Tibial artery (tissue), 4 donors: ENCODE data around the gene NANP.

Experiments used
- DNase-seq, 2 donors: peaks; one replicate each; pipeline ENCODE4 v3.0.0-alpha.2; 2019
- H3K27ac ChIP-seq, 2 donors: fragments of 200-600 bp; sonication (generic) in 1 of 2; 1 replicate in 1 of 2; 2 replicates in 1 of 2; pipeline ENCODE4 v1.5.1; 2018 to 2019; ENCODE audit warnings: mild to moderate bottlenecking in 1 of 2
- H3K27me3 ChIP-seq, 2 donors: fragments of 200-600 bp; sonication (generic) in 1 of 2; one replicate each; pipeline versions ENCODE4 v1.5.1 to v1.6.0; 2016 to 2019
- H3K36me3 ChIP-seq, 3 donors: fragments of 200-600 bp; sonication (generic) in 2 of 3; one replicate each; pipeline ENCODE4 v1.5.1; 2016 to 2019; ENCODE audit warnings: mild to moderate bottlenecking in 2 of 3
- H3K4me1 ChIP-seq, 4 donors: fragments of 200-600 bp; sonication (generic) in 2 of 4; 1 replicate in 3 of 4; 2 replicates in 1 of 4; pipeline ENCODE4 v1.5.1; 2016 to 2019
- H3K4me3 ChIP-seq, 2 donors: fragments of 200-600 bp; sonication (generic) in 1 of 2; 1 replicate in 1 of 2; 2 replicates in 1 of 2; pipeline ENCODE4 v1.5.1; 2018 to 2019; ENCODE audit warnings: mild to moderate bottlenecking in 2 of 2
- H3K9me3 ChIP-seq, 3 donors: fragments of 200-600 bp; sonication (generic) in 1 of 3; one replicate each; pipeline ENCODE4 v1.5.1; 2016 to 2019
- CTCF ChIP-seq, 2 experiments: fragments of 200-600 bp in 1 of 2; fragments of 450-650 bp in 1 of 2; IDR thresholded peaks; one replicate each; pipeline ENCODE4 v1.5.1; 2017 to 2019; ENCODE audit warnings: antibody characterized with exemption in 2 of 2, mild to moderate bottlenecking in 1 of 2, moderate library complexity in 1 of 2
- intact Hi-C: fragments of 100-400 bp; cut with DNase I; formaldehyde crosslinking; loops from one replicate; pipeline ENCODE4 v1.15.0; 2023; ENCODE audit warnings: low total_unique reads

The NANP gene

GRCh38 chr20:25629816-25630499 is 6.1 kb upstream of the NANP start:
- Histone ChIP-seq H3K9me3 (no peaks in the 10 kb centered on the region), H3K4me3 (no peak overlapping the region), H3K27me3 (no peaks in the 10 kb centered on the region), H3K4me1 (no peaks in the 10 kb centered on the region), H3K27ac (no peak overlapping the region), H3K36me3 (peaks cover 0 to 4% (median 0%) of the 10 kb centered on the region in 3 donors)
- no peak for TF ChIP-seq CTCF (IDR thresholded peaks at IDR 0.05)
- intact Hi-C loops, result no loop called here
- DNase-seq, result no peak

DNA sequence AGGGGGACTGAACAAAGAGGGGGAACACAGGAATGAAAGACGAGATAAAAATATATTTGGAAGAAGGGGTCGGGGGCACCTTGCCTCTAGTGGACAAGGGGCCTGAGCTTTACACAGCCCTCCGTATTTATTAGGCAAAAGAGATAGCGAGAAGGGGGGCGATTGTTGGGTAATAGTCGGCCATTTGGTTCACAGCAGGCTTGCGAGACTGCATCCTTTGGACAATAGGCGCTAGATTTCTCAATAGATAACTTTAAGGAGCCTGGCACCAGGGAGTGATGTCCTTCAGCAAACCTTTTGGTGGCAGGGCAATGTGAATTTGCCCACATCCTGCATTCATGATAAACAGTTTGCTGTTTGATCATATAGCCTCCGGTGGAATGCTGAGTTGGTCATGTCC is 3.0 kb upstream of the NANP start:
- no peak for TF ChIP-seq CTCF (IDR thresholded peaks at IDR 0.05)
- intact Hi-C loops, result no loop called here
- H3K4me3 ChIP-seq, result no peak overlapping the region
- no peaks in the 10 kb centered on the region for H3K36me3 ChIP-seq
- H3K4me1 ChIP-seq, result peaks cover 0 to 19% (median 11%) of the 10 kb centered on the region in 4 donors
- no peaks in the 10 kb centered on the region for H3K27me3 ChIP-seq
- no peak for DNase-seq
- no peak overlapping the region for H3K27ac ChIP-seq
- H3K9me3 ChIP-seq, result no peaks in the 10 kb centered on the region

GRCh38 chr20:25624500-25624939 is 706 bp upstream of the NANP start:
- H3K27ac ChIP-seq, result peak overlapping the region; percentile 81 to 93
- DNase-seq, result no peak
- H3K4me3 ChIP-seq, result peak overlapping the region; percentile 91
- H3K9me3 ChIP-seq, result no peaks in the 10 kb centered on the region
- H3K4me1 ChIP-seq, result peaks cover 0 to 19% (median 11%) of the 10 kb centered on the region in 4 donors
- H3K36me3 ChIP-seq, result no peaks in the 10 kb centered on the region
- intact Hi-C loops, result loop anchor here (2.0 kb wide), 1 partner anchor 72 kb away; the partner anchor contains the start of gene ZNF337
- H3K27me3 ChIP-seq, result no peaks in the 10 kb centered on the region
- TF ChIP-seq CTCF (IDR thresholded peaks at IDR 0.05), result no peak

DNA sequence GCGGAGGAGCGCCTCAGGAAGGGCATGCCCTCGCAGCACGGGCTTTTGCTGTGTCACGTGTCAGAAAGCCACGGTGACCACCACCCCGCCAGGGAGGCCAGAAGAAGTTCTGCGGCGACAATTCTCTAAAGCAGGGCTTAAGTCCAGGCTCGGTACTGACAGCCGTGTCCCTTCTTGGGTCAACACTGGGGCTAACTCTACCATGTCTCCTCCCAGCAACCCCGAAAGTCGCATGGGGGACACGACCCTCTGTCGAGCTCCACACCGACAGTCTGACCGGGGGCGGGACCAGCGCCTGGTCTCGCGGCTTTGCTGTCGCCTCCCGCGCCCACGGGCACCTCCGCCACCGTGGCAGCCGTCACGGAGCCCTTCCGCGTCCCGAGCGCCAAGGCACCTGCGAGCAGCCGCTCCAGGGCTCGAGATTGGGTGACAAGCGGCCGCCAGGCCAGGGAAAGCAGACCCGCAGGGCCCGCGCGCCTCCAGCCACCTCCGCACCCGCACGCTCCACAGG is 534 bp downstream of the NANP start:
- Histone ChIP-seq H3K36me3 (no peaks in the 10 kb centered on the region), H3K4me3 (peak overlapping the region; percentile 91), H3K4me1 (peaks cover 0 to 19% (median 11%) of the 10 kb centered on the region in 4 donors), H3K27me3 (no peaks in the 10 kb centered on the region), H3K27ac (peak overlapping the region; percentile 81 to 93), H3K9me3 (no peaks in the 10 kb centered on the region)
- intact Hi-C loops, result no loop called here
- no peak for TF ChIP-seq CTCF (IDR thresholded peaks at IDR 0.05)
- DNase-seq, result peak; percentile 37 to 72

DNA sequence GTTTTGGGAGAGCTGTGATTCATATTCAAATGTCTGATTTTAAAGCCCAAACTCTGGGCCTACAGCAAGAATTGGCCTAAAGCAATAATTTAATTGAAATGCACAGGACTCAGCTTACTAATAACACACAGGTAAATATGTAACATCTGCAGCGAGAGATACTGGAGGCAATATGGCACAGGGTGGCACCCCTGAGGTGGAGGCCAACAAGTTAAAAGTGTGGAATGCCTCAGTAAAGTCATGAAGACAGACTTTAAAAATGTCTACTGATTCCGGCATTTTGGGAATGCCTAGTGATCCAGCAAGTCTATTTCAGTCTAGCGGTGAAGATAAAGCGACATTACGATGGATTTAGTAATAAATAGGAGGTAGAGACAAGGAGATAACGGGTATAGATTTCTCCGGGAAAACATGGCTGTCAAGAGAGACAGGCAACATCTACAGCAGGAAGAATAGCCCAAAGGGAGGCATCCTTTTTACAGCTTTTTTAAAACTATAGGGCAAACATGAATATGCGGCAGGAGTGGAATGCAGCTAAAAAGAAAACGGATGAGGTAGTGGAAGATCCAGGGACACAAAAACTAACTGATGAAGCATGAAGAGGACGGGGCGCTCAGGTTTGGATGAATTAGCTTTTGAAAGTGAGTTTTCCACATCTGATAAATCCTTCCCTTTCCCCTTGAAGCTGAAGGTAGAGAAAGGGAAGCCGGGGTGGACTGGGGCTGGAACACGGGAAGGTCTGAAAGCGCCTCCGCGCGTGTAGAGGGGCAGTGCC is 1.2 kb downstream of the NANP start:
- intact Hi-C loops, result no loop called here
- DNase-seq, result no peak

More for the DNA sequence above, 1.2 kb downstream of the NANP start:
- Histone ChIP-seq H3K4me1 (peaks cover 0 to 19% (median 11%) of the 10 kb centered on the region in 4 donors), H3K27ac (peak overlapping the region; percentile 81 to 93), H3K27me3 (no peaks in the 10 kb centered on the region), H3K9me3 (no peaks in the 10 kb centered on the region), H3K4me3 (peak overlapping the region; percentile 91), H3K36me3 (no peaks in the 10 kb centered on the region)
- no peak for TF ChIP-seq CTCF (IDR thresholded peaks at IDR 0.05)
